NCI-H1694 (cell line): ENCODE data around the gene EXOC1L.
"Not testable (repeated sequence)": the region's sequence is repeated elsewhere in the genome, so short reads cannot be mapped to it uniquely, and the experiment has no call there.

Experiments used
- DNase-seq: peaks from one replicate; lab custom pipeline; 2025; lab: John Stamatoyannopoulos, UW

The EXOC1L gene

GRCh38 chr4:55838356-55838755 lies 18.8 kb downstream of the EXOC1L start:
- DNase-seq, result no peak

GRCh38 chr4:55838952-55839351 lies 19.4 kb downstream of the EXOC1L start:
- no peak for DNase-seq

- DNase-seq, result no peak
These were observed 21.4 kb downstream of the EXOC1L start for GRCh38 chr4:55840956-55841355.

- not testable (repeated sequence) for DNase-seq
These were observed 22.0 kb downstream of the EXOC1L start for GRCh38 chr4:55841373-55842239.

- DNase-seq, result not testable (repeated sequence)
These were observed 22.7 kb downstream of the EXOC1L start for GRCh38 chr4:55842312-55842711.

GRCh38 chr4:55849724-55850123 lies 30.1 kb downstream of the EXOC1L start:
- no peak for DNase-seq

- DNase-seq, result no peak
These were observed 32.3 kb downstream of the EXOC1L start for GRCh38 chr4:55851885-55852284.

GRCh38 chr4:55853484-55854046 lies 34.0 kb downstream of the EXOC1L start, which contains the start of gene EXOC1:
EXOC1 (plus strand) TSS chr4:55853648; CDS start chr4:55858324, 4,676 bp downstream.
- peak; percentile 89 for DNase-seq

- no peak for DNase-seq
These were observed 34.5 kb downstream of the EXOC1L start for GRCh38 chr4:55854129-55854528.

- DNase-seq, result no peak
These were observed 38.0 kb downstream of the EXOC1L start for GRCh38 chr4:55857586-55857985.

- no peak for DNase-seq
These were observed 40.1 kb downstream of the EXOC1L start for GRCh38 chr4:55859711-55860110.

GRCh38 chr4:55864577-55865223 lies 45.1 kb downstream of the EXOC1L start:
- DNase-seq, result no peak

- DNase-seq, result no peak
These were observed 45.7 kb downstream of the EXOC1L start for GRCh38 chr4:55865228-55865806.

GRCh38 chr4:55866290-55866907 lies 46.8 kb downstream of the EXOC1L start:
- DNase-seq, result no peak

- peak; percentile 28 for DNase-seq
These were observed 47.5 kb downstream of the EXOC1L start for GRCh38 chr4:55866973-55867574.

GRCh38 chr4:55868581-55869090 lies 49.0 kb downstream of the EXOC1L start:
- no peak for DNase-seq

- no peak for DNase-seq
These were observed 51.8 kb downstream of the EXOC1L start for GRCh38 chr4:55871299-55871800.

GRCh38 chr4:55874831-55875230 lies 55.2 kb downstream of the EXOC1L start:
- no peak for DNase-seq

- DNase-seq, result no peak
These were observed 56.8 kb downstream of the EXOC1L start for GRCh38 chr4:55876387-55876786.

- no peak for DNase-seq
These were observed 59.6 kb downstream of the EXOC1L start for GRCh38 chr4:55879224-55879623.

GRCh38 chr4:55880652-55881280 lies 61.2 kb downstream of the EXOC1L start:
- no peak for DNase-seq
